ENCODE data around the gene OR4E1. TPM values are rescaled to one million over a fixed set of nuclear protein-coding genes. Genes with fewer than 3 reads are reported as not detected.

The OR4E1 gene
- total and polyA plus RNA-seq, 4 donors, result not detected

DNA sequence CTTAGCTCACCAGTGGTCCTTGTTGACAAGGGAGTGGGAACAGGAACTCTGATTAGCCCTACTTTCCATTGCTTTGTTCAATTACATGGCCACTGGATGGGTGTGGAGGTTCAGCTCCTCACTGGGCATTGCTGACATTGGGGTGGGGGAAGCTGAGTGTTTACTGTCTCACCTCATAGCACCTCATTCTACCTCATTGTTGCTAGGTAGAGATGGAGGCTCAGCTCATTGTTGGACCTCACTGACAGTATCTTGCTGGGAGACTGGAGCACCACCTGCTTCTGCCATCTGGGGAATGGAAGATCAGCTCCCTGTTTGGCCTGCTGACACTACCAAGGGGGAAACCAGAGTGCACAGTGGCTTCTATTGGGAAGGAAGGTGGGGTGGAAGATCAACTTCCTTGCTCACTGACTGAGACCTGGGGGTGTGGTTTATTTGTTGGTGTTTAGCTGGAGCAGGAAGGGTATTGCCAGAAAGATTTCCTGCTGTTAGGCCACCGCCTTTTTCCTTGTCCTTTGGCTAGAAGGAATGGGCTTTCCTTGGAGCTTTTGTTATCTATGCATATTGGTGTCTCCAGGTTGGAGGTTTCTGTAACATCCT, 21.3 kb downstream of the OR4E1 start:
- Histone ChIP-seq H3K4me3 (ENCODE audit: low read depth in 1 of 3, low read length in 3 of 3) (no peak overlapping the region), H3K36me3 (ENCODE audit: control insufficient read depth in 4 of 4, insufficient read depth in 3 of 4, low read depth in 1 of 4, low read length in 3 of 4) (no peaks in the 10 kb centered on the region), H3K9me3 (ENCODE audit: control insufficient read depth in 4 of 4, low read length in 3 of 4) (no peaks in the 10 kb centered on the region), H3K27me3 (ENCODE audit: control insufficient read depth in 4 of 4, insufficient read depth in 4 of 4, low read length in 3 of 4) (no peaks in the 10 kb centered on the region), H3K4me1 (ENCODE audit: control insufficient read depth in 4 of 4, insufficient read depth in 4 of 4, low read length in 3 of 4) (no peaks in the 10 kb centered on the region), H3K27ac (ENCODE audit: low read depth in 1 of 2, low read length in 2 of 2) (no peak overlapping the region), H3K9ac (ENCODE audit: low read depth in 1 of 2, low read length in 2 of 2) (no peak overlapping the region)
- 66% methylated on average over 1 of the region's 1 CpG for WGBS
- TF ChIP-seq FOXA2 (IDR thresholded peaks at IDR 0.05) (no peak), HNF4G (IDR thresholded peaks at IDR 0.05) (no peak), SP1 (IDR thresholded peaks at IDR 0.05) (no peak), RAD21 (IDR thresholded peaks at IDR 0.05) (no peak), JUND (IDR thresholded peaks at IDR 0.05) (no peak), HNF4A (conservative IDR thresholded peaks at IDR 0.05) (no peak), TAF1 (conservative IDR thresholded peaks at IDR 0.05) (no peak), GABPA (IDR thresholded peaks at IDR 0.05 in 1 of 2, conservative IDR thresholded peaks at IDR 0.05 in 1 of 2) (no peak), EGR1 (IDR thresholded peaks at IDR 0.05; ENCODE audit: low read depth in 2 of 2) (no peak), RXRA (IDR thresholded peaks at IDR 0.05) (no peak), FOXA1 (IDR thresholded peaks at IDR 0.05) (no peak), YY1 (IDR thresholded peaks at IDR 0.05) (no peak), NR2F2 (IDR thresholded peaks at IDR 0.05) (no peak)
- TF ChIP-seq, protein P1, sequence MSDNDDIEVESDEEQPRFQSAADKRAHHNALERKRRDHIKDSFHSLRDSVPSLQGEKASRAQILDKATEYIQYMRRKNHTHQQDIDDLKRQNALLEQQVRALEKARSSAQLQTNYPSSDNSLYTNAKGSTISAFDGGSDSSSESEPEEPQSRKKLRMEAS (IDR thresholded peaks at IDR 0.05), result no peak
- TF ChIP-seq, protein P2, sequence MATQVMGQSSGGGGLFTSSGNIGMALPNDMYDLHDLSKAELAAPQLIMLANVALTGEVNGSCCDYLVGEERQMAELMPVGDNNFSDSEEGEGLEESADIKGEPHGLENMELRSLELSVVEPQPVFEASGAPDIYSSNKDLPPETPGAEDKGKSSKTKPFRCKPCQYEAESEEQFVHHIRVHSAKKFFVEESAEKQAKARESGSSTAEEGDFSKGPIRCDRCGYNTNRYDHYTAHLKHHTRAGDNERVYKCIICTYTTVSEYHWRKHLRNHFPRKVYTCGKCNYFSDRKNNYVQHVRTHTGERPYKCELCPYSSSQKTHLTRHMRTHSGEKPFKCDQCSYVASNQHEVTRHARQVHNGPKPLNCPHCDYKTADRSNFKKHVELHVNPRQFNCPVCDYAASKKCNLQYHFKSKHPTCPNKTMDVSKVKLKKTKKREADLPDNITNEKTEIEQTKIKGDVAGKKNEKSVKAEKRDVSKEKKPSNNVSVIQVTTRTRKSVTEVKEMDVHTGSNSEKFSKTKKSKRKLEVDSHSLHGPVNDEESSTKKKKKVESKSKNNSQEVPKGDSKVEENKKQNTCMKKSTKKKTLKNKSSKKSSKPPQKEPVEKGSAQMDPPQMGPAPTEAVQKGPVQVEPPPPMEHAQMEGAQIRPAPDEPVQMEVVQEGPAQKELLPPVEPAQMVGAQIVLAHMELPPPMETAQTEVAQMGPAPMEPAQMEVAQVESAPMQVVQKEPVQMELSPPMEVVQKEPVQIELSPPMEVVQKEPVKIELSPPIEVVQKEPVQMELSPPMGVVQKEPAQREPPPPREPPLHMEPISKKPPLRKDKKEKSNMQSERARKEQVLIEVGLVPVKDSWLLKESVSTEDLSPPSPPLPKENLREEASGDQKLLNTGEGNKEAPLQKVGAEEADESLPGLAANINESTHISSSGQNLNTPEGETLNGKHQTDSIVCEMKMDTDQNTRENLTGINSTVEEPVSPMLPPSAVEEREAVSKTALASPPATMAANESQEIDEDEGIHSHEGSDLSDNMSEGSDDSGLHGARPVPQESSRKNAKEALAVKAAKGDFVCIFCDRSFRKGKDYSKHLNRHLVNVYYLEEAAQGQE (IDR thresholded peaks at IDR 0.05), result no peak
- TF ChIP-seq, protein P3, sequence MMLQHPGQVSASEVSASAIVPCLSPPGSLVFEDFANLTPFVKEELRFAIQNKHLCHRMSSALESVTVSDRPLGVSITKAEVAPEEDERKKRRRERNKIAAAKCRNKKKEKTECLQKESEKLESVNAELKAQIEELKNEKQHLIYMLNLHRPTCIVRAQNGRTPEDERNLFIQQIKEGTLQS (IDR thresholded peaks at IDR 0.05), result no peak
- TF ChIP-seq, protein P4, sequence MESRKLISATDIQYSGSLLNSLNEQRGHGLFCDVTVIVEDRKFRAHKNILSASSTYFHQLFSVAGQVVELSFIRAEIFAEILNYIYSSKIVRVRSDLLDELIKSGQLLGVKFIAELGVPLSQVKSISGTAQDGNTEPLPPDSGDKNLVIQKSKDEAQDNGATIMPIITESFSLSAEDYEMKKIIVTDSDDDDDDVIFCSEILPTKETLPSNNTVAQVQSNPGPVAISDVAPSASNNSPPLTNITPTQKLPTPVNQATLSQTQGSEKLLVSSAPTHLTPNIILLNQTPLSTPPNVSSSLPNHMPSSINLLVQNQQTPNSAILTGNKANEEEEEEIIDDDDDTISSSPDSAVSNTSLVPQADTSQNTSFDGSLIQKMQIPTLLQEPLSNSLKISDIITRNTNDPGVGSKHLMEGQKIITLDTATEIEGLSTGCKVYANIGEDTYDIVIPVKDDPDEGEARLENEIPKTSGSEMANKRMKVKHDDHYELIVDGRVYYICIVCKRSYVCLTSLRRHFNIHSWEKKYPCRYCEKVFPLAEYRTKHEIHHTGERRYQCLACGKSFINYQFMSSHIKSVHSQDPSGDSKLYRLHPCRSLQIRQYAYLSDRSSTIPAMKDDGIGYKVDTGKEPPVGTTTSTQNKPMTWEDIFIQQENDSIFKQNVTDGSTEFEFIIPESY (IDR thresholded peaks at IDR 0.05), result no peak
- no peak for DNase-seq (ENCODE audit: low spot score)

DNA sequence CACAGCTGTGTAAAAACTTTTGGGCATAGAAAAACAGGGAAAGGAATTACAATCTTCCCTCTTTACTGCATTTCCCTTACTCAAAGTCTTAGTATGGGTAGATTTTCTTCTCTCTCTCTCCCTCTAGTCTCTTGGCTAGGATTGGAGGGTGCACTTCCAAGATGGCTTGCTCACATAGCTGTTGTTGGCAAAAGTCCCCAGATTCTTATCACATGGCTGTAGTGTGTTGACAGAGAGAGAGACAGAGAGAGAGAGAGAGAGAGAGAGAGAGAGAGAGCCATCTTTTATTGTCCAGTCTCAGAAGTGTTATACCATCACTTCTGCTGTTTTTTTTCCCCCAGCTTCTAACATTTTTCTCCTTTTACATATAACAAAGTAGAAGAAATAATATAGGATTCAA, 26.2 kb downstream of the OR4E1 start:
- Histone ChIP-seq H3K4me1 (ENCODE audit: control insufficient read depth in 4 of 4, insufficient read depth in 4 of 4, low read length in 3 of 4) (no peaks in the 10 kb centered on the region), H3K27ac (ENCODE audit: low read depth in 1 of 2, low read length in 2 of 2) (no peak overlapping the region), H3K36me3 (ENCODE audit: control insufficient read depth in 4 of 4, insufficient read depth in 3 of 4, low read depth in 1 of 4, low read length in 3 of 4) (no peaks in the 10 kb centered on the region), H3K9ac (ENCODE audit: low read depth in 1 of 2, low read length in 2 of 2) (no peak overlapping the region), H3K27me3 (ENCODE audit: control insufficient read depth in 4 of 4, insufficient read depth in 4 of 4, low read length in 3 of 4) (no peaks in the 10 kb centered on the region), H3K9me3 (ENCODE audit: control insufficient read depth in 4 of 4, low read length in 3 of 4) (no peaks in the 10 kb centered on the region), H3K4me3 (ENCODE audit: low read depth in 1 of 3, low read length in 3 of 3) (no peak overlapping the region)
- DNase-seq (ENCODE audit: low spot score), result no peak
- TF ChIP-seq RAD21 (IDR thresholded peaks at IDR 0.05), result no peak
- TF ChIP-seq, protein P4 (IDR thresholded peaks at IDR 0.05), result no peak
- TF ChIP-seq, protein P3 (IDR thresholded peaks at IDR 0.05), result no peak
- no peak for TF ChIP-seq GABPA (IDR thresholded peaks at IDR 0.05 in 1 of 2, conservative IDR thresholded peaks at IDR 0.05 in 1 of 2)
- no peak for TF ChIP-seq SP1 (IDR thresholded peaks at IDR 0.05)
- TF ChIP-seq, protein P5, sequence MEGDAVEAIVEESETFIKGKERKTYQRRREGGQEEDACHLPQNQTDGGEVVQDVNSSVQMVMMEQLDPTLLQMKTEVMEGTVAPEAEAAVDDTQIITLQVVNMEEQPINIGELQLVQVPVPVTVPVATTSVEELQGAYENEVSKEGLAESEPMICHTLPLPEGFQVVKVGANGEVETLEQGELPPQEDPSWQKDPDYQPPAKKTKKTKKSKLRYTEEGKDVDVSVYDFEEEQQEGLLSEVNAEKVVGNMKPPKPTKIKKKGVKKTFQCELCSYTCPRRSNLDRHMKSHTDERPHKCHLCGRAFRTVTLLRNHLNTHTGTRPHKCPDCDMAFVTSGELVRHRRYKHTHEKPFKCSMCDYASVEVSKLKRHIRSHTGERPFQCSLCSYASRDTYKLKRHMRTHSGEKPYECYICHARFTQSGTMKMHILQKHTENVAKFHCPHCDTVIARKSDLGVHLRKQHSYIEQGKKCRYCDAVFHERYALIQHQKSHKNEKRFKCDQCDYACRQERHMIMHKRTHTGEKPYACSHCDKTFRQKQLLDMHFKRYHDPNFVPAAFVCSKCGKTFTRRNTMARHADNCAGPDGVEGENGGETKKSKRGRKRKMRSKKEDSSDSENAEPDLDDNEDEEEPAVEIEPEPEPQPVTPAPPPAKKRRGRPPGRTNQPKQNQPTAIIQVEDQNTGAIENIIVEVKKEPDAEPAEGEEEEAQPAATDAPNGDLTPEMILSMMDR (IDR thresholded peaks at IDR 0.05; ENCODE audit: low read depth, low read length, missing input control), result no peak
- TF ChIP-seq, protein P2 (IDR thresholded peaks at IDR 0.05), result no peak
- TF ChIP-seq HNF4G (IDR thresholded peaks at IDR 0.05), result no peak
- TF ChIP-seq HNF4A (conservative IDR thresholded peaks at IDR 0.05), result no peak
- TF ChIP-seq TAF1 (conservative IDR thresholded peaks at IDR 0.05), result no peak
